Stomach (tissue), 4 donors: ENCODE results near the gene DPF3.

Experiments used
- CTCF ChIP-seq, 7 experiments: fragments of 450-650 bp in 4 of 7; fragments of 200-600 bp in 3 of 7; sonication (generic) in 3 of 7; IDR thresholded peaks; one replicate each; pipeline ENCODE4 v1.5.1; 2016 to 2019; ENCODE audit warnings: antibody characterized with exemption in 7 of 7, control low read depth in 2 of 7, mild to moderate bottlenecking in 1 of 7
- POLR2A ChIP-seq, 4 donors: fragments of 450-650 bp; IDR thresholded peaks; one replicate each; pipeline ENCODE4 v1.6.1; 2016; ENCODE audit warnings: antibody characterized with exemption in 4 of 4, control low read depth in 2 of 4, mild to moderate bottlenecking in 1 of 4, moderate library complexity in 1 of 4

GRCh38 chr14:72688990-72689671 is 204.8 kb downstream of the DPF3 start:
- no peak for TF ChIP-seq CTCF (IDR thresholded peaks at IDR 0.05)
- TF ChIP-seq POLR2A (IDR thresholded peaks at IDR 0.05) = no peak
